Stomach smooth muscle (tissue), 2 donors: ENCODE results near the gene KCNK6.
"Not testable (repeated sequence)": the region's sequence is repeated elsewhere in the genome, so short reads cannot be mapped to it uniquely, and the experiment has no call there.

Source experiments
- H3K27ac ChIP-seq: one replicate; pipeline ENCODE4 v1.7.0; 2013; ENCODE audit warnings: mild to moderate bottlenecking, low read length, inconsistent platforms
- H3K27me3 ChIP-seq, 2 donors: one replicate each; pipeline ENCODE4 v1.7.0; 2013; ENCODE audit warnings: low read length in 2 of 2; ENCODE audit not compliant: insufficient read depth in 2 of 2, control insufficient read depth in 1 of 2
- H3K36me3 ChIP-seq, 2 donors: one replicate each; pipeline ENCODE4 v1.7.0; 2013; ENCODE audit warnings: low read length in 2 of 2; ENCODE audit not compliant: control insufficient read depth in 2 of 2, insufficient read depth in 2 of 2
- H3K4me1 ChIP-seq: one replicate; pipeline ENCODE4 v1.7.0; 2013; ENCODE audit warnings: low read length; ENCODE audit not compliant: control insufficient read depth, insufficient read depth
- H3K4me3 ChIP-seq, 2 donors: one replicate each; pipeline ENCODE4 v1.7.0; 2013; ENCODE audit warnings: low read length in 2 of 2
- H3K9ac ChIP-seq, 2 donors: one replicate each; pipeline ENCODE4 v1.7.0; 2013; ENCODE audit warnings: low read length in 2 of 2, mild to moderate bottlenecking in 1 of 2
- H3K9me3 ChIP-seq, 2 donors: one replicate each; pipeline ENCODE4 v1.7.0; 2013; ENCODE audit warnings: low read length in 2 of 2; ENCODE audit not compliant: control insufficient read depth in 2 of 2
- donor health status: healthy.
- donor health status: Pancreatic carcinoma.

The KCNK6 gene

DNA sequence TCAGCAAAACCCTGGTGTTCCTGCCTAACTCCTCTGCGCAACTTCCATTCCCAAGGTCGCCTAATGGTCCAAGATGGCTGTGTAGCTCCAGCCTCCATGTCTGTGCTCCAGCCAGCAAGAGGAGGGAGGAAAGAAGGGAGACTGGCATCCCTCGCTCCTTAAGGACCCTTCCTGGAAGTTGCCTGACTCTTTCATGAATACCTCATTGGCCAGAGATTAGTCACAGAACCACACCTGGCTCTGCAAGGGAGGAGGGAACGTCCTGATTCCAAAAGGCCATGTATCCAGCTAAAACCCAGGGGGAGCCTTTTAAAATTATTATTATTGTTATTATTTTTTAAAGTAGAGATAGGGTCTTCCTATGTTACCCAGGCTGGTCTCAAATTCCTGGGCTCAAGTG, 4.8 kb downstream of the KCNK6 start:
- Histone ChIP-seq H3K4me1 (peaks cover 32% of the 10 kb centered on the region), H3K36me3 (peaks cover 10 to 29% of the 10 kb centered on the region in 2 donors), H3K27me3 (no peaks in the 10 kb centered on the region), H3K9ac (no peak overlapping the region), H3K9me3 (no peaks in the 10 kb centered on the region), H3K27ac (no peak overlapping the region), H3K4me3 (no peak overlapping the region)

GRCh38 chr19:38326591-38326990, 6.9 kb downstream of the KCNK6 start:
- Histone ChIP-seq H3K36me3 (peaks cover 10 to 29% of the 10 kb centered on the region in 2 donors), H3K27me3 (no peaks in the 10 kb centered on the region), H3K4me1 (peaks cover 12% of the 10 kb centered on the region), H3K9ac (no peak overlapping the region), H3K4me3 (no peak overlapping the region), H3K9me3 (no peaks in the 10 kb centered on the region), H3K27ac (no peak overlapping the region)

DNA sequence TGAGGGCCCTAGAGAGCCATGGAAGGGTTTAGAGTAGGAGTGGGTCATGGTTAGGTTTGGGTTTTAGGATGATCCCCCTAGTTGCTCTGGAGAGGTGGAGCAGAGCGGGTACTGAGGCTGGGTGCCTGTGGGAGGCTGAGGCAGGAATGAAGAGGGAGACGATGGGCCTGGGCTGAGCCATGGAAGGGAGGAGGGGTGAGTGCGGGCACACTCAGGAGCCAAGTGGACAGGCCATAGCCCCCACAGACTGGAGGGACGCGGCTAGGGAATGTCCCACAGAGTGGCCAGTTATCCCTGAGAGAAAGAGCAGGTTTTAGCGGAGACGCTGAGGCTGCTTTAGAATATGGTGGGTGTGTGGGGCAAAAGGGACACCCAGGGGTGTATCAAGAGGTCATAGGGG, 10.0 kb downstream of the KCNK6 start:
- no peaks in the 10 kb centered on the region for H3K9me3 ChIP-seq
- H3K36me3 ChIP-seq, result peaks cover 10 to 25% of the 10 kb centered on the region in 2 donors
- no peak overlapping the region for H3K9ac ChIP-seq
- H3K27me3 ChIP-seq, result no peaks in the 10 kb centered on the region
- H3K4me1 ChIP-seq, result no peaks in the 10 kb centered on the region
- H3K27ac ChIP-seq, result no peak overlapping the region
- H3K4me3 ChIP-seq, result no peak overlapping the region

- no peak overlapping the region for H3K4me3 ChIP-seq
- no peak overlapping the region for H3K27ac ChIP-seq
- H3K4me1 ChIP-seq, result peaks cover 2% of the 10 kb centered on the region
- H3K27me3 ChIP-seq, result no peaks in the 10 kb centered on the region
- no peak overlapping the region for H3K9ac ChIP-seq
- H3K36me3 ChIP-seq, result peaks cover 10 to 19% of the 10 kb centered on the region in 2 donors
- no peaks in the 10 kb centered on the region for H3K9me3 ChIP-seq
Measured at GRCh38 chr19:38331728-38332127, 12.1 kb downstream of the KCNK6 start.

GRCh38 chr19:38333245-38333644, 13.6 kb downstream of the KCNK6 start:
- no peak overlapping the region for H3K27ac ChIP-seq
- H3K9me3 ChIP-seq, result no peaks in the 10 kb centered on the region
- H3K4me1 ChIP-seq, result peaks cover 8% of the 10 kb centered on the region
- H3K36me3 ChIP-seq, result peaks cover 0 to 4% of the 10 kb centered on the region in 2 donors
- H3K9ac ChIP-seq, result no peak overlapping the region
- no peak overlapping the region for H3K4me3 ChIP-seq
- no peaks in the 10 kb centered on the region for H3K27me3 ChIP-seq

DNA sequence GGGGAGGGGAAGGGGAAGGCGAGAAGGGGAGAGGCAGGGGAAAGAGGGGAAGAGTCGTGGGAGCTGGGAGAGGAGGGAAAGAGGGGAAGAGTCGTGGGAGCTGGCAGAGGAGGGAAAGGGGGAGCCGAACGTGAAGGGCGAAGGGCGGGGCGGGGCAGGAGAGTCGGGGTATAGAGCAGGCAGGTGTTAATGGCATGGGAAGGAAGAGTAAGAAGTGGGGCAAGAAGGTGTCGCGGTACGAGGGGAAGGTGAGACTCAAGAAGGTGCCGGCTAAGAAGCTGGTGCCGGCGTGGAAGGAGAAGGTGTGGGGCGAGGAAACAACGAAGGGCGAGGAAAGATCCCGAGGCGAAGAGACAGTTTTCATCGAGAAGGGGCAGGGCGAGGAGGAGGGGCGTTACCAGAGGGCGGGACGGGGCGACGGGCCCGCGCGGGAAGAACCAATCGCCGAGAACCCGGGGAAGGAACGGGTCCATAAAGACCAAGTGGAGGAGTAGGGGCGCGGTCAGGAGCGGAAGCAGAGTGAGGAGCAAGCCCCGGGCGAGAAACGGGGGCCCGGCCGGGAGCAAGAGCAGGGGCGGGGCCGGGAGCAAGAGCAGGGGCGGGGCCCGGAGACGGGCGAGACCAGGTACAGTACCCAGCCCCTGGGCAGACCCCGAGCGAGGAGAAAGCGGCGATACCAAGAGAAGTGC, 16.4 kb downstream of the KCNK6 start:
- H3K9ac ChIP-seq, result peak overlapping the region; percentile 82 to 90
- H3K27ac ChIP-seq, result peak overlapping the region; percentile 94
- H3K9me3 ChIP-seq, result no peaks in the 10 kb centered on the region
- no peaks in the 10 kb centered on the region for H3K27me3 ChIP-seq
- no peaks in the 10 kb centered on the region for H3K36me3 ChIP-seq
- H3K4me1 ChIP-seq, result peaks cover 8% of the 10 kb centered on the region
- peak overlapping the region; percentile 92 to 97 for H3K4me3 ChIP-seq

- Histone ChIP-seq H3K4me3 (peak overlapping the region; percentile 92 to 97), H3K27ac (peak overlapping the region; percentile 94), H3K36me3 (no peaks in the 10 kb centered on the region), H3K9me3 (no peaks in the 10 kb centered on the region), H3K27me3 (no peaks in the 10 kb centered on the region), H3K4me1 (peaks cover 8% of the 10 kb centered on the region), H3K9ac (peak overlapping the region; percentile 82 to 90)
Measured at GRCh38 chr19:38336638-38337359, 17.2 kb downstream of the KCNK6 start.

DNA sequence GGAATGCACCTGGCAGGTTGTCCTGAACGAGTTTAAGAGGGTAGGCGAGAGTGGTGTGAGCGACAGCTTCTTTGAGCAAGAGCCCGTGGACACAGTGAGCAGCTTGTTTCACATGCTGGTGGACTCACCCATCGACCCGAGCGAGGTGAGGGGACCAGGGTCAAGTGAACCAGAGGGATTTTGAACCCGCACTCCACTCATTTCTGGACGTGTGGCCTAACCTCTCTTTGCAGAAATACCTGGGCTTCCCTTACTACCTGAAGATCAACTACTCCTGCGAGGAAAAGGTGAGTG, 17.7 kb downstream of the KCNK6 start:
- peak overlapping the region; percentile 94 for H3K27ac ChIP-seq
- no peaks in the 10 kb centered on the region for H3K36me3 ChIP-seq
- no peaks in the 10 kb centered on the region for H3K9me3 ChIP-seq
- peaks cover 8% of the 10 kb centered on the region for H3K4me1 ChIP-seq
- no peaks in the 10 kb centered on the region for H3K27me3 ChIP-seq
- peak overlapping the region; percentile 47 to 92 for H3K4me3 ChIP-seq
- H3K9ac ChIP-seq, result peak overlapping the region in 1 of 2 donors; percentile 47

GRCh38 chr19:38339011-38339410, 19.4 kb downstream of the KCNK6 start:
- not testable (repeated sequence) for H3K27ac ChIP-seq, H3K4me3 ChIP-seq, H3K36me3 ChIP-seq, H3K27me3 ChIP-seq, H3K9me3 ChIP-seq, H3K9ac ChIP-seq, H3K4me1 ChIP-seq

- Histone ChIP-seq H3K9me3 (no peaks in the 10 kb centered on the region), H3K36me3 (peaks cover 2 to 4% of the 10 kb centered on the region in 2 donors)
Measured at GRCh38 chr19:38340927-38341326, 21.3 kb downstream of the KCNK6 start.

GRCh38 chr19:38346837-38347236, 27.2 kb downstream of the KCNK6 start:
- H3K27me3 ChIP-seq, result peaks cover 1 to 2% of the 10 kb centered on the region in 2 donors
- no peak overlapping the region for H3K27ac ChIP-seq
- no peaks in the 10 kb centered on the region for H3K4me1 ChIP-seq
- H3K36me3 ChIP-seq, result peaks cover 2 to 4% of the 10 kb centered on the region in 2 donors
- H3K9ac ChIP-seq, result no peak overlapping the region
- no peak overlapping the region for H3K4me3 ChIP-seq
- H3K9me3 ChIP-seq, result no peaks in the 10 kb centered on the region

More at GRCh38 chr19:38340927-38341326, 21.3 kb downstream of the KCNK6 start:
- Histone ChIP-seq H3K4me3 (no peak overlapping the region), H3K4me1 (peaks cover 7% of the 10 kb centered on the region), H3K27me3 (no peaks in the 10 kb centered on the region), H3K27ac (no peak overlapping the region), H3K9ac (no peak overlapping the region)
